Dermis microvascular lymphatic vessel endothelial cell (primary cell): ENCODE data around the gene FSD2. TPM values are rescaled to one million over a fixed set of nuclear protein-coding genes. Genes with fewer than 3 reads are reported as not detected.
A peak's percentile ranks its signal among the peaks of the same experiment; 100 is the strongest.
"Not testable (repeated sequence)": the region's sequence is repeated elsewhere in the genome, so short reads cannot be mapped to it uniquely, and the experiment has no call there.

Source experiments
- DNase-seq, 2 donors: peaks; one replicate each; pipeline versions ENCODE4 v3.0.0 to v3.0.0-alpha.2; 2010; ENCODE audit warnings: low read depth in 2 of 2
- total RNA-seq: library from RNA; depleted of rRNA; stranded (reverse); fragments of >200 nt; gene quantifications from 2 replicates; pipeline ENCODE4 v1.2.1, GENCODE V29; 2014

Gene FSD2
- total RNA-seq, 1 donor from 2014 or later: not detected

- no peak for DNase-seq
Observed at GRCh38 chr15:82831894-82832600, 26.2 kb upstream of the FSD2 start.

DNA sequence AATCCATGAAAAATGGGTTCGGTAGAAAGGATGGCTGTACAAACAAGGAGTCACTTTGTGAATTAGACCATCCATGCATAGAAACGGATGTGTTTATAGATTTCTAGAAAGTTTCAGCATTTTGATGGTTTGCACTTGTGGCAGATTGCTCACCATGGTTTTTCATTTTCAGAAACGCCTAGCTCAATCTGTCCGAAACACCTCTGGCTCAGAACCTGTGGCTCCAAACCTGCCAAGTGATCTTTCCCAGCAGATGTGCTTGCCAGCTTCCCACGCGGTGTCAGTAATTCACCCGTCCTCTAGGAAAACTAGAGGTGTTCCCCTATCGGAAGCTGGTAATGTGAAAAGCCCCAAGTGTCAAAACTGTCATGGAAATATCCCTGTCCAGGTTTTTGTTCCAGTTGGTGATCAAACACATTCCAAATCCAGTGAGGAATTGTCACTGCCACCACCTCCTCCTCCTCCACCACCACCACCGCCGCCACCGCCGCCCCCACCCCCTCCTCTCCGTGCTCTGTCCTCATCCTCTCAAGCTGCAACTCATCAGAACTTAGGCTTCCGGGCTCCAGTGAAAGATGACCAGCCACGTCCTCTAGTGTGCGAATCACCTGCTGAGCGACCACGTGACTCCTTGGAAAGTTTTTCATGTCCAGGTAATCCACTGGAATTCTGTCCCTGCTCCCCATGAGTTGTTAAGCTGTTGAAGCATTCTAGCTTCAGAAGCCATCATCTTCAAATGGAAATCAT is 24.7 kb upstream of the FSD2 start:
- no peak for DNase-seq

GRCh38 chr15:82829234-82829633 is 23.4 kb upstream of the FSD2 start:
- DNase-seq: no peak

GRCh38 chr15:82828075-82828474 is 22.2 kb upstream of the FSD2 start:
- DNase-seq: no peak

- DNase-seq: no peak
Observed at GRCh38 chr15:82823049-82823448, 17.2 kb upstream of the FSD2 start.

- DNase-seq: not testable (repeated sequence)
Observed at GRCh38 chr15:82821851-82822250, 16.0 kb upstream of the FSD2 start.

GRCh38 chr15:82821396-82821795 is 15.5 kb upstream of the FSD2 start:
- not testable (repeated sequence) for DNase-seq

GRCh38 chr15:82820128-82820527 is 14.3 kb upstream of the FSD2 start:
- no peak for DNase-seq

GRCh38 chr15:82812994-82813393 is 7.1 kb upstream of the FSD2 start:
- peak in 1 of 2 donors; percentile 34 for DNase-seq

DNA sequence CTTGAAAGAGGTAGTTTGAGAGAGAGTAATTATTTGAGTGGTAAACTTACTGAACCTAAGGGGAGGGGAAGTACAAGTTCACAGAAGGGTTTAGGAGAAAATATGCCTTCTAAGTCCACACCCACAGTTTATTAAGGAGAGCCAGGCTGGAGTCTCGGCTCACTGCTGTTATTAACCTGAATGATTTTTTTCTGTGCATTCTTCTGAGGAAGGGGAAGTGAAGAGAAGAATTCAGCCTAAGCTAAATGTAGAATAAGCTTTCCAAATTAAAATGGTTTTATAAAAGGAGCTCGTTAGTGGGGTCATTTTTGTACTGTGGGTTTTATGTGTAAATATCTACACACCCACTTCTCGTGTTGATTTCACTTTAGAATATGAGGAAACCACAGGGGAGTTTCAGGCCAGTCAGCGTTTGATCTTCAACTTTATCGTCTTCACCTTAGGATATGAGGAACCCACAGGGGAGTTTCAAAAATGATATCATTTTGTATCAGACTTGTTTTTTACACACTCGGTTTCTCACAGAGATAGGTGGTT is 5.1 kb upstream of the FSD2 start:
- peak in 1 of 2 donors; percentile 13 for DNase-seq

DNA sequence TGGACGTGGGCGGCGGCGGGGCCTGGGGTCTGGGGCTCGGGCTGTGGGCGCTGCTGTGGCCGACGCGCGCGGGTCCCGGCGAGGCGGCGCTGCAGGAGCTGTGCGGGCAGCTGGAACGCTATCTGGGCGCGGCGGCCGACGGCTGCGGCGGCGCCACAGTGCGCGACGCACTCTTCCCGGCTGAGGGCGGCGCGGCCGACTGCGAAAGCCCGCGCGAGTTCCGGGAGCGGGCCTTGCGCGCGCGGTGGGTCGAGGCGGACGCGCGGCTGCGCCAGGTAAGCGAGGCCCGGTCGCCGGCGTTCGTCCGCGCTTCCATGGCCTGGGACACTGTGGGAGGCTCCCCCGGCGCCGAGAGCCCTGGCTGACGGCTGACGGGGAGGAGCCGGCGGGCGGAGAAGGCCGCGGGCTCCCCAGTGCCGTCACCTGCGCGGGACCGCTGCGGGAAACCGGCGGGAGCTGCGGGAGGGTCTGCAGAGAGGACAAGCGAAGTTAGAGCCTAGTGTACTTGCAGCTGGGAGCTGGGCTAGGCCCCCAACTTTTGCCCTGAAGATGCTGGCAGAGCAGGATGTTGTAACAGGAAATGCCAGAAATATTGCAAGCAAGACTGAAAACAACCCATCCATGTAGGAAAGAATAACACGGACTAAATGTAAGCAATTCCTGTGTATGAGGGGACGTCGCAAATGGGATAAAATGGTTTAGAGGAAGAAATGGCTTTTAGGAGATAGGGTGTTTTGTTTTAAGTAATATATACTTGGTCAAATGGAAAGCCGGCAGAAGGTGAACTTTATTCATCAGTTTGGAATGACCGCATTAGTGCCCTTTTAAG is 4.4 kb upstream of the FSD2 start:
- peak; percentile 55 to 57 for DNase-seq

- DNase-seq: peak; percentile 99
Observed at GRCh38 chr15:82809308-82810060, 3.6 kb upstream of the FSD2 start, which contains the start of gene WHAMM. TSS of gene WHAMM (plus strand) at chr15:82809628. CDS start at chr15:82809727, 99 bp downstream.

DNA sequence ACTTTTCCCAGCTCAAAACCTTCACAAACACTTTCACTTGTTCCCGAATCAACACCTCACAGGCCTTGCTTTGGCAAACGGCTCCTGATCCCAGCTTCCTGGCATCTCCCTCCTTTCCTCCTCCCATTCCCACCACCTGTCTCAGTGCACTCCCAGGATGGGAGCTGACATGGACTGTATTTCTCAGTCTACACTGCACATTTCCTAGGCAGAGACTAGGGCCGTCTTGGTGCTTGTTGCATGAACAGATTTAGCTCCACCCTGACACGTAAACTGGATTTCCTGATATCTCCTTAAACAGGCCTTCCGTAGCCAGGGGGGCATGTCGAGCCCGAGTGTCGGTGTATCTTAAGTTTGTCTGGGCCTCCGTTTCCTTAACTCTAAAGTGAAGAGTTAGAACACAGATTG is 2.8 kb upstream of the FSD2 start:
- DNase-seq: no peak

DNA sequence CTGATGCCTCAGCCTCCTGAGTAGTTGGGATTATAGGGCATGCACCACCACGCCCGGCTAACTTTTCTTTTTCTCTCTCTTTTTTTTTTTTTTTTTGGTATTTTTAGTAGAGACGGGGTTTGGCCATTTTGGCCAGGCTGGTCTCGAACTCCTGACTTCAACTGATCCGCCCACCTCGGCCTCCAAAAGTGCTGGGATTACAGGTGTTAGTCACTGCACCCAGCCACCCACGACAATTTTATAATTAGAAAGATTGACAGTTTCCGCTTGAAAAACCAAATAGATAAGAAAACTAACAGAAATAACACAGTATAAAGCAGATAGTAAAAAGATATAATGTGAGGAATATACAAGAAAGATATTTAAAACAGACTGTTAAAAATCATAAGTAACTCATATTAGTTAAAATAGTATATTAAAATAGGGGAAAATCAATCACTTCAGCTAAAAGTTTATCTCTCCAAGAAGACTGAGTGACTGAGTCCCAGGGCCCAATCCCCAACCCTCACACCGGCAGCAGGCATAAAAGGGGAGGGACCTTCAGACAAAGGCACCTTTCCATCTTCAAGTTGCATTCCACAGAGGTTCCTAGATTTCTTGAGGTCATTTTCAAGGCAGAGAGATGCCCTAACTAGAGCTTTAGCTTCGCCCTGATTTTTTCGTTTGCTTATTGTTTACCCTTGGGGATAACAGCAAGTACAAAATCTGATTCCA is 2.2 kb upstream of the FSD2 start:
- no peak for DNase-seq

GRCh38 chr15:82804575-82804949 is 1.3 kb downstream of the FSD2 start:
- DNase-seq: no peak

GRCh38 chr15:82803793-82804574 is 1.9 kb downstream of the FSD2 start:
- DNase-seq: no peak

DNA sequence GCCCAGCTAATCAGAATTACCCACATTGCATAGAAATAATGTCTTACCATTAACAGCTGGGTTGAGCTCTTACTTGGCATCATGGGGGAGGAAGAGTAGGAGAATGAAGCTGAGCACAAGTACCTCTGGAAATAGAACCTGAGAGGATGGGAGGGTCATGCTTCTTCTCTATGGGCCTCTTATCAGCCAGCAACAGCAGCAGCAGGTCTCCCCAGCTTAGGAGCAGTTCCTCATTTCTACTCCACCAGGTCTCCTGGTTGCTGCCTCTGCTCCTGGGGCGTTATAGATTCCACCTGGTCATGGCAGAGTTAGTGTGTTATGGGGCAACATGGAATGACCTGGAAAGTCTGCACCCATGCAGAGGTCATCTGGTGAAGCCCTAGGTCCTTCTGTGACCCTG is 3.4 kb downstream of the FSD2 start:
- no peak for DNase-seq

DNA sequence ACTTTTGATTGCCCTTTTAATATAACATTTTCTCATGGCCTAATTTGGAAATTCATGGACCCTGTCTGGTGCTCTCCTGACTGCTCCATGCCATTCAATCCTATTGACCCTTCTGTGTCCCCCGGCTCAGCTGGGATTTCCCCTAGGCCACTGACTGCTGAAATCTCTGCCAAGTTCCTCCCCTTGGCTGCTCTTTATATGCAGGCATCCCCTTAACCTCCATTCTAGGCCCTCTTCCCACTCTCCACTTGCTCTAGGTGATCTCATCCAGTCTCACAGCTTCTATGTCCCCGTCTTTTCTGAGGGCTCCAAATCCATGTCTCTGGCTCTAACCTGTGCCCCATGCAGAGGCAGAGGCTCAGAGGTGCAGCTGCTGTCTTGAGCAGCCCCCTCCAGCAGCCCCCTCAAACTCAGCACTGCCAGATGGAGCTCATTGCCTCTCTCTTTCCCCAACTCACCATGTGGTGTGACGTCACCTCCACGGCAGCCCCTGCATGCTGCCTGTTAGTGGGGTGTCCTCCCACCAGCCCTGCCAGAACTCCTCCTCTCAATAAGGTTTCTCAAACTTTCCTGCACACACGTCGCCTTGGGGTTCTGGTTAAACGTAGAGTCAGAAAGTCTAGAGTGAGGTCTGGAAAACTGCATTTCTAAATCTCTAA is 6.6 kb downstream of the FSD2 start:
- DNase-seq: no peak

DNA sequence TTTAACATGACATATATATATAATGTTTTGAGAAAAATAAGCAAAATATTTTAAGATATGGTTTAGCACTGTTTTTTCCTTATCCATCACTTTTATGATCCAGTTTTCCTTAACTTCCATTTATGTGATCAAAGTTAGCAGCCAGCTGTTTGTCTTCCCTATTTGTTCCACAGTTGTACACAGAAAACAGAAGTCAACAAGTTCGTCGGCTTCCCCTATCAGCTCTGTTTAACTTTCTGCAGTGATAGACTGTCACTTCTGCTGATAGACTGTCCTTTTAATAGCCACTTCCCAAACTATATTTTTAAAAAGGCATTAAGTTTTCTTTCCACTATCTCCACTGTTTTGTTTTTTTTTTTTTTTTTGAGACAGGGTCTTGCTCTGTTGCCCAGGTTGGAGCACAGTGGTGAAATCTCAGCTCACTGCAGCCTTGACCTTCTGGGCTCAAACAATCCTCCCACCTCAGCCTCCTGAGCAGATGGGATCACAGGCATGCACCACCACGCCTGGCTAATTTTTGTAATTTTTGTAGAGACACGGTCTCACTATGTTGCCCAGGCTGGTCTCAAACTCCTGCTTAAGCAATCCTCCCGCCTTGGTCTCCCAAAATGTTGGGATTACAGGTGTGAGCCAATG is 7.2 kb downstream of the FSD2 start:
- no peak for DNase-seq
